Astrocyte (in vitro differentiated cells and primary cell): ENCODE data around the gene SOBP. TPM values are rescaled to one million over a fixed set of nuclear protein-coding genes. Genes with fewer than 3 reads are reported as not detected.

Source experiments
- DNase-seq: peaks from one replicate; pipeline ENCODE4 v3.0.0-alpha.2; 2010; ENCODE audit warnings: low read depth
- FAIRE-seq: peaks from 2 replicates; lab custom pipeline; 2011; peaks lifted over from hg19 to GRCh38; lab: Jason Lieb, UNC
- H2AFZ ChIP-seq: 2 replicates; pipeline ENCODE4 v1.6.0; 2012; ENCODE audit warnings: low read depth, low read length, inconsistent platforms
- H3K27ac ChIP-seq: 2 replicates; pipeline ENCODE4 v1.5.1; 2011; ENCODE audit warnings: low read depth, low read length, inconsistent platforms
- H3K27me3 ChIP-seq: 2 replicates; pipeline ENCODE4 v1.6.0; 2011; ENCODE audit warnings: low read length, inconsistent platforms; ENCODE audit not compliant: insufficient read depth
- H3K36me3 ChIP-seq: 2 replicates; pipeline ENCODE4 v1.5.1; 2011; ENCODE audit warnings: low read length, inconsistent platforms; ENCODE audit not compliant: insufficient read depth
- H3K4me1 ChIP-seq: 2 replicates; pipeline ENCODE4 v1.5.1; 2011; ENCODE audit warnings: low read length, inconsistent platforms; ENCODE audit not compliant: insufficient read depth
- H3K4me2 ChIP-seq: 2 replicates; pipeline ENCODE4 v1.6.0; 2012; ENCODE audit warnings: low read length, inconsistent platforms
- H3K4me3 ChIP-seq: 2 replicates; pipeline ENCODE4 v1.5.1; 2011; ENCODE audit warnings: low read depth, mild to moderate bottlenecking, low read length, inconsistent platforms; ENCODE audit not compliant: insufficient read depth
- H3K79me2 ChIP-seq: 2 replicates; pipeline ENCODE4 v1.6.0; 2012; ENCODE audit warnings: mild to moderate bottlenecking, low read length, inconsistent platforms; ENCODE audit not compliant: insufficient read depth
- H3K9ac ChIP-seq: 2 replicates; pipeline ENCODE4 v1.6.0; 2012; ENCODE audit warnings: mild to moderate bottlenecking, low read length, inconsistent platforms
- H3K9me3 ChIP-seq: 2 replicates; pipeline ENCODE4 v1.5.1; 2012; ENCODE audit warnings: low read depth, mild to moderate bottlenecking, low read length, inconsistent platforms; ENCODE audit not compliant: insufficient read depth
- H4K20me1 ChIP-seq: 2 replicates; pipeline ENCODE4 v1.6.0; 2012; ENCODE audit warnings: low read length, inconsistent platforms; ENCODE audit not compliant: insufficient read depth
- H3K27ac Mint-ChIP-seq: one replicate; pipeline ENCODE4 v1.8.0; 2021; ENCODE audit warnings: mild to moderate bottlenecking, mixed read lengths; ENCODE audit not compliant: unreplicated experiment
- H3K27me3 Mint-ChIP-seq: one replicate; pipeline ENCODE4 v1.8.0; 2021; ENCODE audit warnings: low read depth, mixed read lengths; ENCODE audit not compliant: unreplicated experiment
- H3K36me3 Mint-ChIP-seq: one replicate; pipeline ENCODE4 v1.8.0; 2021; ENCODE audit warnings: low read depth, mixed read lengths; ENCODE audit not compliant: unreplicated experiment
- H3K4me1 Mint-ChIP-seq: one replicate; pipeline ENCODE4 v1.8.0; 2021; ENCODE audit warnings: low read depth, mixed read lengths; ENCODE audit not compliant: unreplicated experiment
- H3K4me3 Mint-ChIP-seq: one replicate; pipeline ENCODE4 v1.8.0; 2021; ENCODE audit warnings: mild to moderate bottlenecking, moderate library complexity, mixed read lengths; ENCODE audit not compliant: unreplicated experiment
- H3K9me3 Mint-ChIP-seq: one replicate; pipeline ENCODE4 v1.8.0; 2021; ENCODE audit warnings: mild to moderate bottlenecking, mixed read lengths; ENCODE audit not compliant: unreplicated experiment
- EZH2 ChIP-seq: IDR thresholded peaks from 2 replicates; pipeline ENCODE4 v1.6.1; 2012; ENCODE audit warnings: mild to moderate bottlenecking, low read length, inconsistent platforms; ENCODE audit not compliant: insufficient read depth
- total RNA-seq: library from RNA; stranded (reverse); gene quantifications from 2 replicates; pipeline ENCODE4 v1.2.1, GENCODE V29; 2021
- TF ChIP-seq, protein P1 (sequence below): IDR thresholded peaks from 2 replicates; pipeline ENCODE4 v1.5.1; 2011; ENCODE audit warnings: low read depth, mild to moderate bottlenecking, inconsistent platforms, low read length, moderate library complexity; ENCODE audit not compliant: insufficient read depth

The SOBP gene
- total RNA-seq, 1 donor from 2014 or later, result 4.7 TPM

DNA sequence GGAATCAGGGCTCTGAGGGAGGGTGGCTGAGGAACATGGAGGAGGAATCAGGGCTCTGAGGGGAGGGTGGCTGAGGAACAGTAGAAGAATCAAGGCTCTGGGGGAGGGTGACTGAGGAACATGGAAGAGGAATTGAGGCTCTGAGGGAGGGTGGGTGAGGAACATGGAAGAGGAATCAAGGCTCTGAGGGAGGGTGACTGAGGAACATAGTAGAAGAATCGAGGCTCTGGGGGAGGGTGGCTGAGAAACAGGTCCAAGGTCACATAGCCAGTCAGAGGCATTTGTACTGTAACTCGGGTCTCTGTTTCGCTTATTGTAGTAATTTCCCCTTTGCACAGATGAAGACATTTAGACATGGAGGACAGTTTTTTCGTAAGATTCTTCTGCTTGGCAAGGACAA lies 164.8 kb downstream of the SOBP start:
- no peak for TF ChIP-seq EZH2
- TF ChIP-seq, protein P1, sequence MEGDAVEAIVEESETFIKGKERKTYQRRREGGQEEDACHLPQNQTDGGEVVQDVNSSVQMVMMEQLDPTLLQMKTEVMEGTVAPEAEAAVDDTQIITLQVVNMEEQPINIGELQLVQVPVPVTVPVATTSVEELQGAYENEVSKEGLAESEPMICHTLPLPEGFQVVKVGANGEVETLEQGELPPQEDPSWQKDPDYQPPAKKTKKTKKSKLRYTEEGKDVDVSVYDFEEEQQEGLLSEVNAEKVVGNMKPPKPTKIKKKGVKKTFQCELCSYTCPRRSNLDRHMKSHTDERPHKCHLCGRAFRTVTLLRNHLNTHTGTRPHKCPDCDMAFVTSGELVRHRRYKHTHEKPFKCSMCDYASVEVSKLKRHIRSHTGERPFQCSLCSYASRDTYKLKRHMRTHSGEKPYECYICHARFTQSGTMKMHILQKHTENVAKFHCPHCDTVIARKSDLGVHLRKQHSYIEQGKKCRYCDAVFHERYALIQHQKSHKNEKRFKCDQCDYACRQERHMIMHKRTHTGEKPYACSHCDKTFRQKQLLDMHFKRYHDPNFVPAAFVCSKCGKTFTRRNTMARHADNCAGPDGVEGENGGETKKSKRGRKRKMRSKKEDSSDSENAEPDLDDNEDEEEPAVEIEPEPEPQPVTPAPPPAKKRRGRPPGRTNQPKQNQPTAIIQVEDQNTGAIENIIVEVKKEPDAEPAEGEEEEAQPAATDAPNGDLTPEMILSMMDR, result no peak
- Histone ChIP-seq H3K27me3 (peaks cover 3% of the 10 kb centered on the region), H3K4me1 (peaks cover 14% of the 10 kb centered on the region), H3K79me2 (no peaks in the 10 kb centered on the region), H3K9ac (no peak overlapping the region), H3K9me3 (no peaks in the 10 kb centered on the region), H4K20me1 (no peaks in the 10 kb centered on the region), H2AFZ (no peak overlapping the region), H3K27ac (no peak overlapping the region), H3K36me3 (no peaks in the 10 kb centered on the region), H3K4me3 (no peak overlapping the region), H3K4me2 (no peak overlapping the region)
- no peaks in the 10 kb centered on the region for H3K36me3 Mint-ChIP-seq
- peaks cover 9% of the 10 kb centered on the region for H3K9me3 Mint-ChIP-seq
- no peak overlapping the region for H3K27ac Mint-ChIP-seq
- H3K4me3 Mint-ChIP-seq, result no peak overlapping the region
- no peak for FAIRE-seq
- no peaks in the 10 kb centered on the region for H3K27me3 Mint-ChIP-seq
- no peak for DNase-seq
- H3K4me1 Mint-ChIP-seq, result peaks cover 15% of the 10 kb centered on the region

DNA sequence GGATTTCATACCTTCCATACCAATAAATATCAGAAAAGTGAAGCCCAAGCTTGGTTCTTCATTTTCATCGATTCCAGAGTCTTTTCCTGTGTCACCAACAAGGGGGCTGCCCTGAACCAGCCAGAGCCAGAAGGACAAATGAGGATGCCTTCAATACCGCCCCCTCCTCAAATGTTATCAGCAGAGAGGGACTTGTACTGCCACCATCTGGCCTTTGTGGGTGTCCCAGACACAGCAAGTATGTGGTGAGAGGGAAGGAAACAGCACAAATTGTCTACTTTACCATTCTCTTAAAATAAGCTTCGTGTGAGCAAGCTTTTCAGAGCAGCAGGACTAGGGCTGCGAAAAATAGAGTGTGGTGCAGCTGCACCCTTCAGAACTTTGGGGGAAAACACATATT lies 165.3 kb downstream of the SOBP start:
- Mint-ChIP-seq H3K4me1 (peaks cover 15% of the 10 kb centered on the region), H3K27me3 (no peaks in the 10 kb centered on the region), H3K36me3 (peaks cover 4% of the 10 kb centered on the region), H3K27ac (no peak overlapping the region), H3K9me3 (peaks cover 9% of the 10 kb centered on the region), H3K4me3 (no peak overlapping the region)
- Histone ChIP-seq H3K9me3 (no peaks in the 10 kb centered on the region), H3K79me2 (no peaks in the 10 kb centered on the region), H3K9ac (no peak overlapping the region), H3K27me3 (peaks cover 3% of the 10 kb centered on the region), H3K27ac (no peak overlapping the region), H3K4me3 (no peak overlapping the region), H3K36me3 (no peaks in the 10 kb centered on the region), H3K4me2 (no peak overlapping the region), H3K4me1 (peaks cover 14% of the 10 kb centered on the region), H4K20me1 (no peaks in the 10 kb centered on the region), H2AFZ (no peak overlapping the region)
- TF ChIP-seq, protein P1, result peak; percentile 24
- TF ChIP-seq EZH2, result no peak
- no peak for FAIRE-seq
- DNase-seq, result no peak

DNA sequence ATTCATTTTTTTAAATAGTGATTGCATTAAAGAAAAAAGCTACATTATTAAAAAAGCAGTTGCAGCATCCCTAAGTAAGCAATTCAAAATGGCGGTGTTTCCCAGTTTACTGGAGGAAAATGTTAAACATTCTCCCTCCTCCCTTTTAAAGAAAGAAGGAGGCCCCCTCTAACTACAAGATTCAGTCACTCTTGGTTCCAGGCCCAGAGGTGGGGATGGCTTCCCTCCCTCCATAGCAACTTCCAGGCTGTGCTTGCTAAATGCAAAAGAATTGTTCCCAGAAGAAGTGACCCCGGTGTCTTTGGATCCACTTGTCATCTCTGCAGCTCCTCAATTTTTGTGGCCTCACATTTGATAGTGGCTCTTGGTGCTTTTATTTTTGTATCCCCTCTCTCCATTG lies 165.9 kb downstream of the SOBP start:
- Mint-ChIP-seq H3K27me3 (no peaks in the 10 kb centered on the region), H3K36me3 (peaks cover 6% of the 10 kb centered on the region), H3K27ac (no peak overlapping the region), H3K4me1 (peaks cover 15% of the 10 kb centered on the region), H3K4me3 (no peak overlapping the region), H3K9me3 (peaks cover 9% of the 10 kb centered on the region)
- Histone ChIP-seq H3K9ac (no peak overlapping the region), H3K4me2 (no peak overlapping the region), H3K9me3 (no peaks in the 10 kb centered on the region), H3K27me3 (peaks cover 3% of the 10 kb centered on the region), H3K36me3 (no peaks in the 10 kb centered on the region), H3K27ac (no peak overlapping the region), H2AFZ (no peak overlapping the region), H3K79me2 (no peaks in the 10 kb centered on the region), H4K20me1 (no peaks in the 10 kb centered on the region), H3K4me1 (peaks cover 14% of the 10 kb centered on the region), H3K4me3 (no peak overlapping the region)
- no peak for TF ChIP-seq EZH2
- TF ChIP-seq, protein P1, result no peak
- no peak for DNase-seq
- FAIRE-seq, result no peak
